SK-N-SH (cell line): ENCODE results near the gene SIRPA. TPM values are rescaled to one million over a fixed set of nuclear protein-coding genes. Genes with fewer than 3 reads are reported as not detected.

Experiments used
- CTCF ChIA-PET: fragments of 300-600, 350-600 bp; formaldehyde crosslinking; extraction: SDS; loops from one replicate; lab custom pipeline; 2021; lab: Yijun Ruan, JAX
- POLR2A ChIA-PET: fragments of 350-600 bp; sonication (Branson Sonifier 250); formaldehyde crosslinking; extraction: SDS; loops from one replicate; lab custom pipeline; 2020; ENCODE audit warnings: antibody characterized with exemption, inconsistent platforms; lab: Yijun Ruan, JAX
- DNase-seq: peaks from one replicate; pipeline ENCODE4 v3.0.0; 2012
- H2AFZ ChIP-seq: fragments of 200-600 bp; sonication (generic); 2 replicates; pipeline ENCODE4 v1.8.1; 2016; ENCODE audit warnings: antibody characterized with exemption, mild to moderate bottlenecking, low read depth
- H3F3A ChIP-seq: fragments of 200-600 bp; sonication (generic); replicated peaks from 2 replicates; pipeline ENCODE3; 2016; ENCODE audit warnings: antibody characterized with exemption, mild to moderate bottlenecking; ENCODE audit not compliant: insufficient read depth
- H3K27ac ChIP-seq, 2 experiments: fragments of 200-500 bp in 1 of 2; fragments of 200-600 bp in 1 of 2; sonication (Bioruptor generic) in 1 of 2; sonication (generic), shearing (Covaris generic) in 1 of 2; 2 replicates each; pipeline versions ENCODE4 v1.5.1 to v1.6.1; 2014 to 2016; ENCODE audit warnings: low read depth in 2 of 2, inconsistent platforms in 1 of 2, low read length in 1 of 2, mild to moderate bottlenecking in 1 of 2, mixed read lengths in 1 of 2
- H3K27me3 ChIP-seq: fragments of 200-600 bp; sonication (generic), shearing (Covaris generic); 2 replicates; pipeline ENCODE4 v1.6.1; 2016; ENCODE audit warnings: mixed run types; ENCODE audit not compliant: insufficient read depth
- H3K36me3 ChIP-seq, 2 experiments: fragments of 200-500 bp in 1 of 2; fragments of 200-600 bp in 1 of 2; sonication (Bioruptor generic) in 1 of 2; sonication (generic) in 1 of 2; replicated peaks in 1 of 2; 2 replicates each; pipeline versions ENCODE3 to v1.5.1; 2014 to 2016; ENCODE audit warnings: low read length in 1 of 2, mild to moderate bottlenecking in 1 of 2; ENCODE audit not compliant: insufficient read depth in 2 of 2, control insufficient read depth in 1 of 2
- H3K4me1 ChIP-seq, 2 experiments: fragments of 200-500 bp in 1 of 2; fragments of 200-600 bp in 1 of 2; sonication (Bioruptor generic) in 1 of 2; sonication (generic), shearing (Covaris generic) in 1 of 2; 2 replicates each; pipeline versions ENCODE4 v1.5.1 to v1.6.1; 2014 to 2016; ENCODE audit warnings: low read depth in 1 of 2, low read length in 1 of 2, mixed run types in 1 of 2; ENCODE audit not compliant: insufficient read depth in 2 of 2, control insufficient read depth in 1 of 2
- H3K4me2 ChIP-seq: fragments of 200-600 bp; sonication (generic), shearing (Covaris generic); 2 replicates; pipeline ENCODE4 v1.6.1; 2017; ENCODE audit warnings: mixed run types
- H3K4me3 ChIP-seq, 2 experiments: fragments of 200-500 bp in 1 of 2; fragments of 200-600 bp in 1 of 2; sonication (Bioruptor generic) in 1 of 2; sonication (generic), shearing (Covaris generic) in 1 of 2; 2 replicates each; pipeline versions ENCODE4 v1.5.1 to v1.8.1; 2014 to 2016; ENCODE audit warnings: low read depth in 2 of 2, inconsistent platforms in 1 of 2, low read length in 1 of 2, mild to moderate bottlenecking in 1 of 2, mixed read lengths in 1 of 2, moderate library complexity in 1 of 2
- H3K79me2 ChIP-seq: fragments of 200-600 bp; sonication (generic); 2 replicates; pipeline ENCODE4 v1.8.1; 2017; ENCODE audit warnings: mild to moderate bottlenecking; ENCODE audit not compliant: insufficient read depth
- H3K9ac ChIP-seq: fragments of 200-600 bp; sonication (generic); 2 replicates; pipeline ENCODE4 v1.6.1; 2017; ENCODE audit warnings: mixed run types
- H3K9me2 ChIP-seq: fragments of 200-600 bp; sonication (generic); 2 replicates; pipeline ENCODE4 v1.6.1; 2017; ENCODE audit warnings: mixed run types
- H3K9me3 ChIP-seq: fragments of 200-600 bp; sonication (generic); 2 replicates; pipeline ENCODE4 v1.6.1; 2017; ENCODE audit warnings: mixed run types, mild to moderate bottlenecking, moderate library complexity
- H4K20me1 ChIP-seq: fragments of 200-600 bp; sonication (generic); 2 replicates; pipeline ENCODE4 v1.6.1; 2017; ENCODE audit warnings: mild to moderate bottlenecking, mixed run types; ENCODE audit not compliant: insufficient read depth
- ELF1 ChIP-seq: IDR thresholded peaks from 2 replicates; pipeline ENCODE4 v1.4.0; 2012
- EZH2phosphoT487 ChIP-seq: fragments of 200-600 bp; sonication (generic); IDR thresholded peaks from 2 replicates; pipeline ENCODE4 v1.6.1; 2017; ENCODE audit warnings: low read depth, mixed run types, mild to moderate bottlenecking, antibody characterized with exemption, moderate library complexity, borderline replicate concordance
- GABPA ChIP-seq: IDR thresholded peaks from 2 replicates; pipeline ENCODE4 v1.4.0; 2012; ENCODE audit warnings: low read depth, mild to moderate bottlenecking
- JUND ChIP-seq: IDR thresholded peaks from 2 replicates; pipeline ENCODE4 v1.4.0; 2012
- MXI1 ChIP-seq: IDR thresholded peaks from 2 replicates; pipeline ENCODE4 v1.6.1; 2012; ENCODE audit warnings: mild to moderate bottlenecking, low read depth, low read length, improper control_type of control experiment
- NFIC ChIP-seq: IDR thresholded peaks from 2 replicates; pipeline ENCODE4 v1.4.0; 2012; ENCODE audit warnings: borderline replicate concordance
- PBX3 ChIP-seq: IDR thresholded peaks from 2 replicates; pipeline ENCODE4; 2012
- POLR2AphosphoS5 ChIP-seq: IDR thresholded peaks from 2 replicates; pipeline ENCODE4 v1.6.1; 2012; ENCODE audit warnings: low read depth, low read length
- RFX5 ChIP-seq: IDR thresholded peaks from 2 replicates; pipeline ENCODE4 v1.6.1; 2012; ENCODE audit warnings: mild to moderate bottlenecking, improper control_type of control experiment, low read length
- RXRA ChIP-seq: IDR thresholded peaks from 2 replicates; pipeline ENCODE4 v1.4.0; 2012; ENCODE audit warnings: low read depth, mild to moderate bottlenecking, borderline replicate concordance
- SIN3A ChIP-seq: IDR thresholded peaks from 2 replicates; pipeline ENCODE4 v1.6.1; 2012; ENCODE audit warnings: low read depth, mild to moderate bottlenecking, low read length, moderate library complexity, borderline replicate concordance
- SMC3 ChIP-seq: IDR thresholded peaks from 2 replicates; pipeline ENCODE4 v1.6.1; 2012; ENCODE audit warnings: low read depth, low read length, improper control_type of control experiment
- TEAD4 ChIP-seq: IDR thresholded peaks from 2 replicates; pipeline ENCODE4 v1.4.0; 2012; ENCODE audit warnings: mild to moderate bottlenecking, borderline replicate concordance; ENCODE audit not compliant: insufficient read depth
- WGBS: methylation state at CpG from one replicate; pipeline ENCODE4 v1.1.6; 2017; ENCODE audit warnings: low lambda C conversion rate; 5-methylcytosine and 5-hydroxymethylcytosine counted together
- polyA plus RNA-seq, 3 experiments: library from polyadenylated mRNA; depleted of rRNA; stranded (reverse); fragments of >200 nt; gene quantifications; 2 replicates each; pipeline ENCODE4 v1.2.3, GENCODE V29; 2012
- TF ChIP-seq, protein P1 (sequence below): IDR thresholded peaks from 2 replicates; pipeline ENCODE4 v1.6.1; 2012; ENCODE audit warnings: mild to moderate bottlenecking, low read depth, low read length, moderate library complexity

Gene SIRPA
- polyA plus RNA-seq, 1 of the 3 experiments (the other 2 are of a cell fraction) = 9.1 TPM

GRCh38 chr20:1929460-1929859 lies 34.3 kb downstream of the SIRPA start:
- Histone ChIP-seq H3F3A (peaks cover 5% of the 10 kb centered on the region), H3K9me2 (no peaks in the 10 kb centered on the region), H4K20me1 (no peaks in the 10 kb centered on the region; the same call in 1 of the 2 replicates), H3K79me2 (no peaks in the 10 kb centered on the region), H3K27ac (no peak overlapping the region), H3K4me1 (peaks cover 13 to 35% of the 10 kb centered on the region in 2 experiments; a peak in 3 of 4 replicates), H3K4me2 (no peak overlapping the region), H2AFZ (no peak overlapping the region), H3K4me3 (no peak overlapping the region), H3K9me3 (no peaks in the 10 kb centered on the region), H3K27me3 (no peaks in the 10 kb centered on the region), H3K36me3 (no peaks in the 10 kb centered on the region), H3K9ac (no peak overlapping the region)
- POLR2A ChIA-PET = no interaction called here
- TF ChIP-seq MXI1 (peak; percentile 45; the same call in 1 of the 2 replicates), GABPA (no peak)
- WGBS = 71% methylated on average over 3 of the region's 3 CpGs
- no peak for DNase-seq
- CTCF ChIA-PET = interaction anchor here (1.3 kb wide), 1 partner anchor 127 kb away, joined by 3 read pairs; no protein-coding TSS in a partner anchor

GRCh38 chr20:1930165-1930564 lies 35.0 kb downstream of the SIRPA start:
- Histone ChIP-seq H3K9me2 (no peaks in the 10 kb centered on the region), H3K9ac (no peak overlapping the region), H3K4me2 (no peak overlapping the region), H2AFZ (no peak overlapping the region), H3K4me1 (peaks cover 13 to 42% of the 10 kb centered on the region in 2 experiments; a peak in 3 of 4 replicates), H3K36me3 (no peaks in the 10 kb centered on the region), H3K27ac (no peak overlapping the region), H3K79me2 (no peaks in the 10 kb centered on the region), H3K27me3 (no peaks in the 10 kb centered on the region), H3F3A (peaks cover 5% of the 10 kb centered on the region), H4K20me1 (no peaks in the 10 kb centered on the region; the same call in 1 of the 2 replicates), H3K9me3 (no peaks in the 10 kb centered on the region), H3K4me3 (no peak overlapping the region)
- POLR2A ChIA-PET = no interaction called here
- no peak for DNase-seq
- no peak for TF ChIP-seq JUND
- no peak for TF ChIP-seq TEAD4
- TF ChIP-seq, protein P1, sequence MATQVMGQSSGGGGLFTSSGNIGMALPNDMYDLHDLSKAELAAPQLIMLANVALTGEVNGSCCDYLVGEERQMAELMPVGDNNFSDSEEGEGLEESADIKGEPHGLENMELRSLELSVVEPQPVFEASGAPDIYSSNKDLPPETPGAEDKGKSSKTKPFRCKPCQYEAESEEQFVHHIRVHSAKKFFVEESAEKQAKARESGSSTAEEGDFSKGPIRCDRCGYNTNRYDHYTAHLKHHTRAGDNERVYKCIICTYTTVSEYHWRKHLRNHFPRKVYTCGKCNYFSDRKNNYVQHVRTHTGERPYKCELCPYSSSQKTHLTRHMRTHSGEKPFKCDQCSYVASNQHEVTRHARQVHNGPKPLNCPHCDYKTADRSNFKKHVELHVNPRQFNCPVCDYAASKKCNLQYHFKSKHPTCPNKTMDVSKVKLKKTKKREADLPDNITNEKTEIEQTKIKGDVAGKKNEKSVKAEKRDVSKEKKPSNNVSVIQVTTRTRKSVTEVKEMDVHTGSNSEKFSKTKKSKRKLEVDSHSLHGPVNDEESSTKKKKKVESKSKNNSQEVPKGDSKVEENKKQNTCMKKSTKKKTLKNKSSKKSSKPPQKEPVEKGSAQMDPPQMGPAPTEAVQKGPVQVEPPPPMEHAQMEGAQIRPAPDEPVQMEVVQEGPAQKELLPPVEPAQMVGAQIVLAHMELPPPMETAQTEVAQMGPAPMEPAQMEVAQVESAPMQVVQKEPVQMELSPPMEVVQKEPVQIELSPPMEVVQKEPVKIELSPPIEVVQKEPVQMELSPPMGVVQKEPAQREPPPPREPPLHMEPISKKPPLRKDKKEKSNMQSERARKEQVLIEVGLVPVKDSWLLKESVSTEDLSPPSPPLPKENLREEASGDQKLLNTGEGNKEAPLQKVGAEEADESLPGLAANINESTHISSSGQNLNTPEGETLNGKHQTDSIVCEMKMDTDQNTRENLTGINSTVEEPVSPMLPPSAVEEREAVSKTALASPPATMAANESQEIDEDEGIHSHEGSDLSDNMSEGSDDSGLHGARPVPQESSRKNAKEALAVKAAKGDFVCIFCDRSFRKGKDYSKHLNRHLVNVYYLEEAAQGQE = no peak
- no peak for TF ChIP-seq NFIC
- no peak for TF ChIP-seq MXI1
- no peak for TF ChIP-seq SIN3A
- TF ChIP-seq SMC3 = no peak
- no peak for TF ChIP-seq ELF1
- TF ChIP-seq RFX5 = no peak
- no peak for TF ChIP-seq RXRA
- no peak for TF ChIP-seq POLR2AphosphoS5
- TF ChIP-seq PBX3 = no peak
- no peak for TF ChIP-seq EZH2phosphoT487
- WGBS = 85% methylated on average over 3 of the region's 6 CpGs
- CTCF ChIA-PET = interaction anchor here (1.3 kb wide), 1 partner anchor 128 kb away, joined by 3 read pairs; no protein-coding TSS in a partner anchor
